Right lung (tissue), 5 donors: ENCODE results near the gene MMP11. TPM values are rescaled to one million over a fixed set of nuclear protein-coding genes. Genes with fewer than 3 reads are reported as not detected.
A peak's percentile ranks its signal among the peaks of the same experiment; 100 is the strongest.

ENCODE experiments used
- DNase-seq, 2 donors: peaks; one replicate each; pipeline ENCODE4 v3.0.0-alpha.2; 2013
- polyA plus RNA-seq, 5 donors: library from polyadenylated mRNA; unstranded; fragments of 120-200 nt; gene quantifications; one replicate each; pipeline versions ENCODE4 v1.2.1 to v1.2.3, GENCODE V29; 2013; ENCODE audit warnings: inconsistent platforms in 1 of 5, low replicate concordance in 1 of 5; ENCODE audit not compliant: insufficient read length in 5 of 5, insufficient read depth in 1 of 5

Gene MMP11
- polyA plus RNA-seq, 5 donors = 7.5 to 12.5 (median 9.4) TPM

GRCh38 chr22:23779731-23780130 lies 7.1 kb downstream of the MMP11 start:
- no peak for DNase-seq

DNA sequence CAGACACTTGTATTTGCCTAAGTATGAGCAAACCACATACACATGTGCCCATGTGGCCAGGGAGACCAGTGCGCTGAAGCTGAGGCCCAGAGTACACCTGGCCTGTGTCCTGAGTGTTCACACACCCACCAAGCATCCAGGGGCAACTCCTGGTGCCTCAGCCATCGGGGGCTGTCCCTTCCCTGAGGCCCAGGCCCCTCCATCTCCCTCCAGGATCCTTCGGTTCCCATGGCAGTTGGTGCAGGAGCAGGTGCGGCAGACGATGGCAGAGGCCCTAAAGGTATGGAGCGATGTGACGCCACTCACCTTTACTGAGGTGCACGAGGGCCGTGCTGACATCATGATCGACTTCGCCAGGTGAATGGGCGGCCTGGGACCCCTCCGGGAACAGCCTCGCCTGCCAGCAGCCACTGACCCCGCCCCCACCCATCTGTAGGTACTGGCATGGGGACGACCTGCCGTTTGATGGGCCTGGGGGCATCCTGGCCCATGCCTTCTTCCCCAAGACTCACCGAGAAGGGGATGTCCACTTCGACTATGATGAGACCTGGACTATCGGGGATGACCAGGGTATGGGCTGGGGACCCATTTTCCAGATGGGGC lies 7.6 kb downstream of the MMP11 start:
- DNase-seq = no peak

DNA sequence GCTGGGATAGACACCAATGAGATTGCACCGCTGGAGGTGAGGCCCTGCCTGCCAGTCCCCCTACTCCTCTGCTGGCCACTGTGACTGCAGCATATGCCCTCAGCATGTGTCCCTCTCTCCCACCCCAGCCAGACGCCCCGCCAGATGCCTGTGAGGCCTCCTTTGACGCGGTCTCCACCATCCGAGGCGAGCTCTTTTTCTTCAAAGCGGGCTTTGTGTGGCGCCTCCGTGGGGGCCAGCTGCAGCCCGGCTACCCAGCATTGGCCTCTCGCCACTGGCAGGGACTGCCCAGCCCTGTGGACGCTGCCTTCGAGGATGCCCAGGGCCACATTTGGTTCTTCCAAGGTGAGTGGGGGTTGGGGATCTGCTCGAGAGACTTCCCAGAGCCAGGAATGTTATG lies 8.4 kb downstream of the MMP11 start:
- no peak for DNase-seq

DNA sequence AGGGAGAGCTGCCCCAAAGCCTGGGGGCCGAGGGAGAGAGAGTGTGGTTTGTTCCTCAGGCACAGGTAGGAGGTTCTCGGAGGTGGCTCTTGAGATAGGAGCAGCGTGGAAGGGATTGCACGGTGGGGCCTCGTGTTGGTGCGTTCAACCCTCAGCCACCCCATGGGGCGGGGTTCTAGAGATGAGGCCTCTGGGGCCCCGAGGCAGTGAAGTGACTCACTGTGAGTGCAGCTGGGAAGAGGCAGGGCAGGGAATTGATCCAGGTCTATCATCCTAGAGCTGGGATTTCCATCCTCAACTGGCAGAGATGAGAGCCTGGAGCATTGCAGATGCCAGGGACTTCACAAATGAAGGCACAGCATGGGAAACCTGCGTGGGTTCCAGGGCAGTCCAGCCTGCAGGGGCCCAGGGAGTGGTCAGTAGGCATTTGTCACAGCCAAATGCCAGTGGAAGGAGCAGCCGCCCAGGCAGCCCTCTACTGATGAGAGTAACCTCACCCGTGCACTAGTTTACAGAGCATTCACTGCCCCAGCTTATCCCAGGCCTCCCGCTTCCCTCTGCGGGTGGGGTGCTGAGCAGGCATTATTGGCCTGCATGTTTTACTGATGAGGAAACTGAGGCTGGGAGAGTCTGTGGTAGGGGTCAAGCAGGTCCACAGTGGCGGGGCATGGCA lies 9.0 kb downstream of the MMP11 start:
- DNase-seq = no peak

DNA sequence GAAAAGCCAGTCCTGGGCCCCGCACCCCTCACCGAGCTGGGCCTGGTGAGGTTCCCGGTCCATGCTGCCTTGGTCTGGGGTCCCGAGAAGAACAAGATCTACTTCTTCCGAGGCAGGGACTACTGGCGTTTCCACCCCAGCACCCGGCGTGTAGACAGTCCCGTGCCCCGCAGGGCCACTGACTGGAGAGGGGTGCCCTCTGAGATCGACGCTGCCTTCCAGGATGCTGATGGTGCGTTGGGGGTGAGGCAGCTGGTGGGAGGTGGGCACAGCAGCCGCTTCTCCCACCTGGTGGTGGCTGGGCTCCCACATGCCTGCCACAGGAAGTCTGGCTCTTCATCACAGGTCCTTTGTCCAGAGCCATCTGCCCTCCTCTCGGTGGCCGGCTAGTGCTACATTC lies 9.6 kb downstream of the MMP11 start:
- no peak for DNase-seq

DNA sequence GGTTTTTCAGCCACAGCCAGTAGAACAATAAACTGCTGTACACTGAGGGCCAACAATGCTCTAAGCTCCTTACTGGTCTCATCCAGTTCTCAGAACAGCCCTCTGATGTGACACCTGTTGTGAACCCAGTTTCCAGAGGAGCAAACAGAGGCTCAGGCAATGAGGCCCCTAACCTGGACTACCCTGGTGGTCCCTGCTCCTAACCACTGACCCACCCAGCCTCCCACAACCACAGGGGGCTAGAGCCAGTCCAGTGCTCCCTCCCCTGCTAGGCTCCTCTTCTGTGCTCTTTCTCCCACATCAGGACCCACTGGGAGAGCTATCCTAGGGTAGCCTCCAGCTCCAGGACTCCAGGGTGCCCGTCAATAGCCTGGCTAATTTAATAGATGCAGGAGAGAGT lies 10.1 kb downstream of the MMP11 start:
- no peak for DNase-seq

DNA sequence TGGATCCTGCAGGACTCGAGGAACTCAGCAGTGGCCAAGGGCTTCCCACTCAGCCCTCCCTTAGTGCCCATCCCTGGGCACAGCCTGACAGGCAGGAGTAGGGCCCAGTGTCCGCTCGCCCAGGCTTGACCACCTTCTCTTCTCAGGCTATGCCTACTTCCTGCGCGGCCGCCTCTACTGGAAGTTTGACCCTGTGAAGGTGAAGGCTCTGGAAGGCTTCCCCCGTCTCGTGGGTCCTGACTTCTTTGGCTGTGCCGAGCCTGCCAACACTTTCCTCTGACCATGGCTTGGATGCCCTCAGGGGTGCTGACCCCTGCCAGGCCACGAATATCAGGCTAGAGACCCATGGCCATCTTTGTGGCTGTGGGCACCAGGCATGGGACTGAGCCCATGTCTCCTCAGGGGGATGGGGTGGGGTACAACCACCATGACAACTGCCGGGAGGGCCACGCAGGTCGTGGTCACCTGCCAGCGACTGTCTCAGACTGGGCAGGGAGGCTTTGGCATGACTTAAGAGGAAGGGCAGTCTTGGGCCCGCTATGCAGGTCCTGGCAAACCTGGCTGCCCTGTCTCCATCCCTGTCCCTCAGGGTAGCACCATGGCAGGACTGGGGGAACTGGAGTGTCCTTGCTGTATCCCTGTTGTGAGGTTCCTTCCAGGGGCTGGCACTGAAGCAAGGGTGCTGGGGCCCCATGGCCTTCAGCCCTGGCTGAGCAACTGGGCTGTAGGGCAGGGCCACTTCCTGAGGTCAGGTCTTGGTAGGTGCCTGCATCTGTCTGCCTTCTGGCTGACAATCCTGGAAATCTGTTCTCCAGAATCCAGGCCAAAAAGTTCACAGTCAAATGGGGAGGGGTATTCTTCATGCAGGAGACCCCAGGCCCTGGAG lies 10.9 kb downstream of the MMP11 start:
- no peak for DNase-seq

GRCh38 chr22:23784215-23784732 lies 11.6 kb downstream of the MMP11 start:
- no peak for DNase-seq

GRCh38 chr22:23786261-23786710 lies 13.6 kb downstream of the MMP11 start:
- no peak for DNase-seq

GRCh38 chr22:23786752-23787599 lies 14.3 kb downstream of the MMP11 start, which contains the start of gene SMARCB1:
TSS of gene SMARCB1 (plus strand) at chr22:23786966. CDS start at chr22:23787170, 204 bp downstream.
- DNase-seq = peak; percentile 91 to 92

- no peak for DNase-seq
These were observed 14.9 kb downstream of the MMP11 start for GRCh38 chr22:23787600-23787896.

- DNase-seq = no peak
These were observed 15.3 kb downstream of the MMP11 start for GRCh38 chr22:23787910-23788309.

DNA sequence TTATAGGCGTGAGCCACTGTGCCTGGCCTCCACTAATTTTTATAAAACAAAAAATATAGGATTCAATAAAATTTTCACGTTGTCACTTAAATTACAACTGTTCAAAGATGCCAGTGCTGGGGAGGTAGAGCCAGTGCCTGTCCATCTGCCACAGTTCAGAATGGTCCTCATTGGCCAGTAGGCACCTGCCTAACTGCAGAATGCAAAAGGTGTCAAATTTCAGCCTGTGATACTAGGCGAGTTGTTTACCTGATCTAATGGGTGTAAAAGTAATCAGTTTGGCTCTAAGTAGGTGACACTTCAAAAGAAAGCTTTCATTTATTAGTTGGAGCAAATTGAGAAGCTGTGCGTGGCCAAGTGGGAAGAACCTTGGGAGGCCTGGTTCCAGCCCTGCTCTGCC lies 16.5 kb downstream of the MMP11 start:
- no peak for DNase-seq

- DNase-seq = no peak
These were observed 17.0 kb downstream of the MMP11 start for GRCh38 chr22:23789638-23790037.

DNA sequence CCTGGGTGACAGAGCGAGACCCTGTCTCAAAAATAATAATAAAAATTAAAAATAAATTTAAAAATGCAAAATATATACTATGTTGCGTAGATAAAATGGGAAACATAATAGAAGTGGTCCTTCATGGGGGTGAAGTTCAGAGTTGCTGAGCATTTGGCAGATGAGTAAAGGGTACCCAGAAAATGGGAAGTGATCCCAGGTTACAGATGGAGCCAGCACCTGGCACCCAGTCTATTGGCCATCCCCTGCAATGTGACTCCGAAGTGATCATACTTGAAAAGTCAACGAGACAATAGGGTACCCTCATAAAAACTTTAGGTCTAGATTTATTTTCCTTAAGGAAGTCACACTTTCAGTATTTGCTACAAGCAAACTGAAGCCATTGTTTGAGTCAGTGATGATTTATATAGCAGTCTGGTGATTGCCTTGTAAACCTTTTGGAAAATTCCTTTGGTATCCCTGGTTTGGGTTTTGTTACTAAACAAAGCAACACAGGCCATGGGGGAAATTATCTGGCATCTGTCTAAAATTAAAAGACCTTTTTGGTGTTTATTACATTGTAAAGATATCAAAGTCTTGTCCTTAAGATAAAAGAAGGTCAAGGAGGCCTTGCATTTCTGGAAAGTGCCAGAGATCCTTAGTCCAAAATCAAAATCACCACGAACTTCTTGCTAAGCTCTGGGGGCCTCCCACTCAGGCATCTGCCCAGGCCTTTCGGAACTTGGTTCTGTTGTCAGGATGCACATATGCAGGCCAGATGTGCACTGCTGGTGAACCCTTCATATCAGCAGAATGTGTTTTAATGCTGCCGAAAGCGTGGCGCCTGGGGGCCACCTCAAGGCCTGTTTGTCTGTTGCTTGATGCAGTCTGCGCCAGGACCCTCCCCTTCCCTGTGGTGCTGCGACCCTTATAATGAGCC lies 18.4 kb downstream of the MMP11 start:
- DNase-seq = no peak

- no peak for DNase-seq
These were observed 19.3 kb downstream of the MMP11 start for GRCh38 chr22:23791738-23792645.

DNA sequence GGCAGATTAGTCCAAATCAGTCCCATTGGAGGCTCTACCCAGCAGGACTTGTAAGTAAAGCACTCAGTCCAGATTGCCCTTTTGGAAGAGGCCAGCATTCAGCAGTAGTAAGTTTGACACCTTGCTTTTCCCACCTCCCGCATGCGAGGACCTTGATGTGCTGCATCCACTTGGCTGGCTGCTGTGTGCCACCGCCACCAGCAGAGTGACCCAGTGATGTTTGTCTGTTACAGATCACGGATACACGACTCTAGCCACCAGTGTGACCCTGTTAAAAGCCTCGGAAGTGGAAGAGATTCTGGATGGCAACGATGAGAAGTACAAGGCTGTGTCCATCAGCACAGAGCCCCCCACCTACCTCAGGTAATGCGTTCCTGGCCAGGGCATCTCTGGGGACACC lies 20.7 kb downstream of the MMP11 start:
- DNase-seq = no peak

GRCh38 chr22:23796461-23796860 lies 23.8 kb downstream of the MMP11 start:
- no peak for DNase-seq
